ENCODE results near the gene CAMTA1. TPM values are rescaled to one million over a fixed set of nuclear protein-coding genes. Genes with fewer than 3 reads are reported as not detected.

Gene CAMTA1
- total RNA-seq, 2 donors from 2014 or later, result 76.6 to 85.8 TPM

DNA sequence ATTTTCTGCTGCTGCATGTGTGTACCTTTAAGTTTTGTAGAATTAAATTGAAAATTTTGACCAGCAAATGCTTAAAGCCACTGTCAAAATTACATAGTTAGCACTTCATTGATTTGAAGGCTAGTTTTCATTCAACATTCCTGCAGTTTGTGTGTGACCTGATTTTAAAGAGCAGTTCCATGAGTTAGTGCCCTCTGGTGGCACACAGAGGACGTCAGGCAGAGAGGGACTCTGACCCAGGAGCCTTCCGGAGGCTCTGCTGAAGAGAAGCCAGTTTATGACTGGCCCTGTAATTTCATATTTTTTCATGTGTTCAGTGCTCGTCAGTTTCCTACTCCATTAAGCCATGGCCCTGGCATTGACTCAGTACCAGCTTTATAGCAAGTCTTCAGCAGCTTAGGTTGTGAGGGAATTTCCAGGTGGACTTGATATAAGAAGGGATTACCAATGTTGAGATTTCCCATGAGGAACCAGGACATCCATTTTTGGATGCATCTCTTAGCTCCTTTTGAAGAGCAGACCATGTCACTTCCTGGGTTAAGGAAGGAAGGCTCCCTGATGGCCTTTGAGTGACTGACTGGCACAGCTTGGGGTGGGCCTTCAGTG is 104.7 kb downstream of the CAMTA1 start:
- peak; percentile 97 for ATAC-seq

DNA sequence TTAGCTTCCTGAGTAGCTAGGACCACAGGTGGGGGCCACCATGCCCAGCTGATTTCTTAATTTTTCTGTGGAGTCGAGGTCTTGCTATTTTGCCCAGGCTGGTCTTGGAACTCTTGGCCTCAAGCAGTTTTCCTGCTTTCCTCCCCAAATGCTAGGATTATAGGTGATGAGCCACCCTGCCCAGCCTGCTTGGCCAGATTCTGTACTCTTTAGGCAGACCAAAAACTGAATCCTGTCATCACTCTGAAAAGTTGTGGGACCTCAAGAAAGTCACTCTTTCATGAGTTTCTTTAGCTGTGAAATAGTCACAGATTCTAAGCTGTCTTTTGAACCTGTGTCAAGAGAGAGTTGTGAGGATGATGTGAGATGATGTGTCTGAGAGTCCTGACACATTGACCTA is 105.4 kb downstream of the CAMTA1 start:
- intact Hi-C loops (cut with DNase I, micrococcal nuclease), result no loop called here
- ATAC-seq (no peak), DNase-seq (no peak)

More for the DNA sequence above, 104.7 kb downstream of the CAMTA1 start:
- DNase-seq, result peak; percentile 64 to 71
- intact Hi-C loops (cut with DNase I, micrococcal nuclease), result loop anchor here (10.0 kb wide), 1 partner anchor 165 kb away; no protein-coding TSS in a partner anchor

DNA sequence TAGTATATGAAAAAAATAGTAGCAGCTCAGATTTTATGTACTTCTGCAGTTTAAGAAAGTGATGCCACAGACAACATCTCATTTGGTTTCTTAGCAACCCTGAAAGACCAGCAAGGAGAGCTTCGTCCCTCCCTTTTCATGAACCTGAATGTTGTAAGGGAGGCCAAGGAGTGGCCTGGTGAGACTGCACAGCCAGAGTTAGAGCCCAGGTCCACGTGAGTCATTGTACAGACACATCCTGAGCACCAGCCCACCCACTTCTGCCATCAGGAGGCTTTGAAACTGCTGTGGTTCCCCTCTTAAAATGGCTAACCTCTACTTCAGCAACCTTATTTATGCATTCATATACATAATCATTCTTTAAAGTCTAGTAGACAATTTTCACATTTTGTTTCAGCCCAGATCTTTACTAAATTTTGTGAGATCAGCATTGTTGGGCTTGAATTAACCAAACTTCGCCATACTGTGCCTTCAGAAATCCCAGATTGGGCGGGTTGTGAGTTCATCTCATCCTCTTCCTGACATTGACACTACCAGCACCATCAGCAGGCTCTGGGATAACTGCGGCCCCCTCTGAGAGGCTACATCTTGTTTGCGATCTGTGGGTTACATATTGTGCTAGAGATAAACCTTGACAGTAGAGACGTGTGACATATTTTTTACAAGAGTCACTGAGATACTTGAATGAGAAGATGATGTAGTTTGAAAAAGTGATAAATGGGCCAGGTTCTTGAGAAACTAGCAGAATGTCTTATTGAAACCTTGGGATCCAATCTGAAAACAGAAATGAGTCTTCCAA is 106.7 kb downstream of the CAMTA1 start:
- DNase-seq (no peak), ATAC-seq (no peak)
- intact Hi-C loops (cut with DNase I, micrococcal nuclease), result no loop called here

DNA sequence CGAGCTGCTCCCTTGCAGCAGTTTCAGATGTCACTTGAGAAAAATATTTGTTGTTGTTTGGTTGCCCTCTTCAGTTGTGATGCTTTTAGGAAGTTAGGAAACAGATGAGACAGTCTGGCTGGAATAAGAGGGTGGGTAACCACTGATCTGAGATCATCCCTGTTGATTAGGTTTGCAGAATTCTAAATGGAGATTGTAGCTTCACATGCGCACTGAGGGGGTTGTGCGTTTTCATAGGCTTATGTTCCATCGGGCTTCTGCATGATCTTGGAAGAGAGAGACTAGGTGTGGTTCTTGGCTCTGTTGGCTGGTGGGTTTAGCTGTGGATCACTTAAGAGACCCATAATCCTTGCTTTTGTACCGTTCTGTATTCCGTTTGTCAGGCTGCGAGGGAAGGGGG is 108.1 kb downstream of the CAMTA1 start:
- DNase-seq, result no peak
- intact Hi-C loops (cut with DNase I, micrococcal nuclease), result no loop called here
- no peak for ATAC-seq

DNA sequence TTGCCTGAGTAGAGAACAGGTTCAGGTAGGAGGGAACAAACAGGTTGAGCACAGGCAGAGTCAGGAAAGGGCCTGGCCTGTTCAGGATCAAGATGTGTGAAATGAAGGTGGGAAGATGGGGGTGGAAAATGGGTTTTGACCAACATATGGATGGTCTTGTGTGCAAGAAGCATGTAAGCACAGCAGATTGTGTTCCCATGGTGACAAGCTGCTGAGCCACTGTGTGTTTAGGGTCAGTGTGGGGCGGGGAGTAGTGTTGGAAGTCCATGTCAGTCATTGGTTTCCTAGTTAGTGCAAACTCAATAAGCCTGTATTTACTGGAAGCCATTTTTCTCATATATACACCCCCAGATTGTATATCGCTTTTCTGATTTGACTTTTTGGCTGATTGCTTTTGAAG is 111.9 kb downstream of the CAMTA1 start:
- intact Hi-C loops (cut with DNase I, micrococcal nuclease), result no loop called here
- ATAC-seq (no peak), DNase-seq (no peak)

DNA sequence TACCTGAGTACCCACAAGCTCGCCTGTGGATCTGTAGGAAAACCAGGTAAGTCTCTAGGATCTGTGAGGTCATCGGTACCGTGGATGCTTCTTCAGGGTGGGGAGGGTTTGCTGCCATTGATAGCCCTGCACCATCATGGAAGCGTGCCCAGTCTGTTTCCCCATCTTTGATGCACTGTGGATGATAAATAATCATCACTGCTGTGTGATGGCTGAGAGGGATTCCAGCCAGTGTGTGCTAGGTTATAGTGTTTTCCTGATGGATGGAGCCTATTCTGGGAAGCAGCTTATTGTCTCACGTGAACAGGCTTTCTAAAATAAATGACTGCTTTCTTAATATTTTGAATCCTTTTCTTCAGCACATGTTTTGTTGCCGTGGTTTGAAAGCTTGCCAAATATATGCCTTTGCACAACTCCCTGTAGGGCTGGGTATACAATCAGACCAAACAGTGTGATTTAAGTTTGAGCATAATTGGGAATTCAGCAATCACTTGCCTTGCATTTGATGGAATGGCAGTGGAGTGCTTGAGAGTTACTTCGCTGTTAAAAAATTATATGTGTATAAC is 113.8 kb downstream of the CAMTA1 start:
- intact Hi-C loops (cut with DNase I, micrococcal nuclease), result no loop called here
- DNase-seq (no peak), ATAC-seq (peak; percentile 14)

DNA sequence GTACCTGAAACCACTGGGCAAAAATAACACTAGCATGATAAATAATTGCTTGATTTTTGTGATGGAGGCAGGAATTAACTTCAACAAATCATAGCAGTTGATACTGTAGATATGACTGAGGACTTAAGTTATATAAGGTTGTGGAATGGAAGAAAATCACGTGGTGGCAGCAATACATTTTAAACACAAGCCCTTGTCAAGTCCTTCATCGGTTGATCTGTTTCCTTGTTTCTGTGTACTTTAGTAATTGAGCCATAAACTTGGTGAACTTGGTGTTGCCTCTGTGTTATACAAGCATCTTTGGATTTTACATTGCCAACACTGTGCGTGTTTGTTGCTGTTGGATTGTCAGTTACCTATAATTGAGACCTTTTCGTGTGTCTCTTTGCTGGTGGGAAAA is 114.4 kb downstream of the CAMTA1 start:
- ATAC-seq (peak; percentile 97), DNase-seq (no peak)
- intact Hi-C loops (cut with DNase I, micrococcal nuclease), result no loop called here

DNA sequence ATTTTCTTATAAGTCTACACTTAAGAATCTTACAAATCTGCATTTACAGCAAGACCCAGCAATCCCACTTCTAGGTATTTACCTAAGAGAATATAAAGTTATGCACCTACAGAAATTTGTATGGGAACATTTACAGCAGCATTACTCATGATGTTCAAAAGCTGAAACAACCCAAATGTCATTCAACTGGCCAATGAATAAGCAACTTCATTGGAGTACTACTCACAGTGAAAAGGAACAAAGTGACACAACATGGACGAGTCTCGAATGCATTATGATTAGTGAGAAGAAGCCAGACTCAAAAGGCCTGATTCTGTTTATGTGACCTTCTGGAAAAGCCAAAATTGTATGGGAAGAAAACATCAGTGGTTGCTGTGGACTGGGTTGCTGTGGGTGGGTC is 116.9 kb downstream of the CAMTA1 start:
- intact Hi-C loops (cut with DNase I, micrococcal nuclease), result no loop called here
- DNase-seq (no peak), ATAC-seq (no peak)

DNA sequence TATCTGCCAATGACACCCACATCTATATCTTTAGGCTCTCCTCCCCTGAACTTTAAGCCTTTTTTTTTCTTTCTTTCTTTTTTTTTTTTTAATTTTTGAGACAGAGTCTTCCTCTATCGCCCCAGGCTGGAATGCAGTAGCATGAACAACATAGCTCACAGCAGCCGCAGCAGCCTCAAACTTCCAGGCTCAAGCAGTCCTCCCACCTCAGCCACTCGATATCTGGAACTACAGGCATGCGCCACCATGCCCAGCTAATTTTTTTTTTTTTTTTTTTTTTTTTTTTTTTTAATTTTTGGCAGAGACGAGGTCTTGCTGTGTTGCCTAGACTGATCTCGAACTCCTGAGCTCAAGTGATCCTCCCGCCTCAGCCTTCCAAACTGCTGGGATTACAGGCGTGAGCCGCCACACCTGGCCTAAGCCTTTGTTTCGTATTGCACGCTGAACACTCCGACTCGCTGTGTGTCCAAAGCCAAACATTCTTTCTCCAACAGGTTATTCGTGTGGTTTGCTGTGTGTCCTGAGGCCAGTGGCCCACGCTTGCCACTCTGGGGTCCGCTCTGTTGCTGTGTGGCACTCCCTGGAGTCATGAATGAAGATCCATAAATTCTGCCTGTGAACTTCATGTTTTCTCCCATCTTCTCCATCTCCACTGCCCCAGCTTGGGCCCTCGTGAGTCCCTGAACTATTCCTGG is 119.4 kb downstream of the CAMTA1 start:
- intact Hi-C loops (cut with DNase I, micrococcal nuclease), result no loop called here
- DNase-seq, result no peak
- ATAC-seq, result no peak

DNA sequence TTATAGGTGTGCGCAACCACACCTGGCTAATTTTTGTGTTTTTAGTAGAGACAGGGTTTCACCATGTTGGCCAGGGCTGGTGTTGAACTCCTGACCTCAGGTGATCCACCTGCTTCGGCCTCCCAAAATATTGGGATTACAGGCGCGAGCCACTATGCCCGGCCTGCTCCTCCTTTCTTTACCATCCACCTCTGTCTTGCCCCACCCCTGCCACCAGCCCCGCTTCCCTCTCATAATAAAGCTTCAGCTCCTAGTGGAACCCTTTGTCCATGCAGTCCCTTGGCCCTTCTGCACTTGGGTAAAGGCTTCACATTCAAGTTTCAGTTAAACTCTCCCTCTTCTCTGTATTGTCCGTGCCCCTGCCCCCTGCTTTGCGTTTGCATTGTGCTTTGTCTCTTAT is 120.1 kb downstream of the CAMTA1 start:
- DNase-seq (no peak), ATAC-seq (no peak)
- intact Hi-C loops (cut with DNase I, micrococcal nuclease), result no loop called here

DNA sequence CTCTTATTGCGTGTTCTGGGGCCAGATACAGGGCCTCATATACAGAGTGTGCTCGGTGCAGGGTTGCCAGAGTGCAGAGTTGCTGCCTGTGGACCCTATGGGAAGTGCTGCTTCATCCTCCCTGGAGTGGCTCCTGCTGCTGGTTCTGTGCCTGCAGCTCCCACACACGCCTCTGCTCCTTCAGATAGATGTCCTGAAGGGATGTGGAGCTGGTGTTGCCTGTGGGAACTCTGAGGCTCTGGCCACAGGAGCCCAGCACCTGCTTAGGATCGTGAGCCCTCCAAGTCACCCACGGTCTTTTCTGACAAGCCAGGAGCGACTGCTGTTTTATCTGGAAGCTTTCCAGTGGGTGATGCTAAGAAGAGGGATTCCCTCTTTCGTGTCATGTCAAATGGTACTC is 120.5 kb downstream of the CAMTA1 start:
- no peak for ATAC-seq
- DNase-seq, result no peak
- intact Hi-C loops (cut with DNase I, micrococcal nuclease), result no loop called here

DNA sequence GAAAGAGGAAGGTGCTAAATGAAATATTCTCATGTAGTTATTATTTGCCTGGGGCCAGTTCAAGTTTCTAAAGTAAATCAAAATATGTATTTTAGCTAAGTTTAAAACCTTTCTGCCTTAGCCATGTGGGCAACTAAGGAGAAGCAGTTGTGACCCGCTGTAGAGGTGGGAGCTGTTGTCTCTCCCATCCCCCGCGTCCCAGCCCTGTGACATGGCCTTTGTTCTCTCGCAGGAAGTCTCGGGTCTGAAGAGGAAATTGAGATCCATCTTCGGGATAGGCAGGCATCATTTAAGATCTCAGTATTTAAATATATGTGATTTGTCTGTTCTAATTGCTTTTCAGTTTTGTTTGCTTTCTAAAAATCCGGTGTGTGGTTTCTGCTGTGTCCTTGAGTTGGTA is 121.5 kb downstream of the CAMTA1 start:
- ATAC-seq (no peak), DNase-seq (no peak)
- intact Hi-C loops (cut with DNase I, micrococcal nuclease), result no loop called here

DNA sequence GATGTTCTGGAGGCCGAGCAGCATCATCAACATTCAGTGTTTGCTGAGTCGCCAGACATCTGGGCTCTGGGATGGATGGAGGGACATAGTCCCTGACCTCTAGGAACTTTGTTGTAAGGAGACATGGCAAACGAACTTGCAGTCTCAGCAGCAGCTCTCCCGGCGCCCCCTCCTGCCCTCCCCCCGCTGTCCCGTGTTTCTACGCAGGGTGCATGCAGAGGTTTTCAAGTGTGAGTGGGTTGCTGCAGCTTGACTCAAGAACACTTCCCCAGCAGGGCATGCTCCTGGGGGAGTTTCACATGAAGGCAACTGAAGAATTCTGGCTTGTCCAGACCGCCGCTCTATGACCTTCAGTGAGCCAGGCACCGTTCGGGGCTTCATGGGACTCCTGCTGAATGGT is 121.9 kb downstream of the CAMTA1 start:
- no peak for ATAC-seq
- intact Hi-C loops (cut with DNase I, micrococcal nuclease), result no loop called here
- no peak for DNase-seq

DNA sequence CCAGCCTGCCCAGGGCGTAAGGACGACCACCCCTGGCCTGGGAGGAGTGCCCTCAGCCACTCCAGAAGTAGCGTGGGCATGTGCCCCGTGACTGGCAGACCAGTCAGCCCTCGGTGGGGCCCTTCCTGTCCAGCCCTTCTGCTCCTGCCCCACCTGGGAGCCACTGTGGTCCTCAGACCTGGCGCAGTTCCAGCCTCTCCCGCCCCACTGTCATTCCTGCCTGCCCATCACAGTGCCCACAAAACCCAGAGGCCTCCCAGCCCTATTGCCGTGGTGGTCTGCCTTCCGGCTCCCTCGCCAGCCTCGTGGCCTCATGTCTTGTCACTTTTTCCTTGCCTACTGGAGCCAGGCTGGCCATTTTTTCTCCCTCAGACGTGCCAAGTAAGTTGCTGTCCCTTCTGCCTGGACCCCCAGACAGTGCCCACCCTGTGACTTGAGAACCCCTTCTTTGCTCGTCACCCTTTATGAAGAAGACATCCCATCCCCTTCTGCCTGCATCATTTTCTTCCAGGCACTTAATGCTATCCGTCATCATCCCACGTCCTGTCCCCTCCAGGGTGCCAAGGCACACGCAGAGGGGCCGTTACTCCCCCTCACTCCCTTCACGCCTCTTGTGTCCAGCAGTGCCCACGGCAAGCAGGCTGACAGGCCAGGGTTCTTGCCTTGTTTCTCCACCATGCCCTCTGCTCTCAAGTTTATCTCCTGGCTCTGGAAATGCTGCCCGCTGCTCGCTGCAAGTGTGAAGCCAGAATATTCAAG is 122.6 kb downstream of the CAMTA1 start:
- DNase-seq (no peak), ATAC-seq (no peak)
- intact Hi-C loops (cut with DNase I, micrococcal nuclease), result no loop called here

DNA sequence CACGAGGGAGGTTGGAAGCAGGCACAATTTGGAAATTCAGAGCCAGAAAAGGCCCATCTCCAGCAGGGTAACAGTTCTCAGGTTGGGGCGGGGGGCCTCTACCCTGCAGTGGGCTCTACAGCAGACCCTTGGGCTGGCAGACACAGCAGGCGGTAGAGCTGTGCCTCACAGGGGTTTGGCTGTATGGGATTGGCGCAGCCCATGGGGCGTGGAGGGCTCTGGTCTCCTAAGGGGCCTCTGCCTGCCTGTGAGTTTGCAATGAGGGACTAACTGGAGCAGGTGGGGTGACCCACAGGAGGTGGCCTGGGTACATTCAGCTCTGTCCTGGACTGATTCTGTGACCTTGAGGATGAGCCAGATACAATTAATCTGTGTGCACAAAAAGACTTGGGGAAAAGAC is 124.1 kb downstream of the CAMTA1 start:
- intact Hi-C loops (cut with DNase I, micrococcal nuclease), result no loop called here
- no peak for ATAC-seq
- no peak for DNase-seq

DNA sequence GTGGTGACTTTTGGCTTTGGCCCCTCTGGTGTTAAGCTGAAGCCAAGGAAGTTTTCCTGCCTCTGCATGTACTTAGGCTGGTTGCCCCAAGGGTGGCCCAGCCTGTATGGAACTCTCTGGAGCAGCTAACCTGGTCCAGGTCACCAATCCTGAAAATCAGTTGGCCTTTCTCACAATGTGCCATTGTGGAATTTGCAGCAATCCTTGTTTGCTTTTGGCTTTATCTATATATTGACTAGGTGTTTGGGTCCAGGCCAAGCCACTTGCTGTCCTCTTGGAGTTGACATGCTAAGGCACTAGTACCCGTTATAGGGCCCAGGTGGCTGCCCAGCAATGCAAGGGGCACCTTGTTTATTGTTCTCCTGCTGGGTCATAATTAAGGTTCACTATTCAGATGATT is 124.6 kb downstream of the CAMTA1 start:
- intact Hi-C loops (cut with DNase I, micrococcal nuclease), result no loop called here
- DNase-seq (peak; percentile 20 to 37), ATAC-seq (peak; percentile 57)

DNA sequence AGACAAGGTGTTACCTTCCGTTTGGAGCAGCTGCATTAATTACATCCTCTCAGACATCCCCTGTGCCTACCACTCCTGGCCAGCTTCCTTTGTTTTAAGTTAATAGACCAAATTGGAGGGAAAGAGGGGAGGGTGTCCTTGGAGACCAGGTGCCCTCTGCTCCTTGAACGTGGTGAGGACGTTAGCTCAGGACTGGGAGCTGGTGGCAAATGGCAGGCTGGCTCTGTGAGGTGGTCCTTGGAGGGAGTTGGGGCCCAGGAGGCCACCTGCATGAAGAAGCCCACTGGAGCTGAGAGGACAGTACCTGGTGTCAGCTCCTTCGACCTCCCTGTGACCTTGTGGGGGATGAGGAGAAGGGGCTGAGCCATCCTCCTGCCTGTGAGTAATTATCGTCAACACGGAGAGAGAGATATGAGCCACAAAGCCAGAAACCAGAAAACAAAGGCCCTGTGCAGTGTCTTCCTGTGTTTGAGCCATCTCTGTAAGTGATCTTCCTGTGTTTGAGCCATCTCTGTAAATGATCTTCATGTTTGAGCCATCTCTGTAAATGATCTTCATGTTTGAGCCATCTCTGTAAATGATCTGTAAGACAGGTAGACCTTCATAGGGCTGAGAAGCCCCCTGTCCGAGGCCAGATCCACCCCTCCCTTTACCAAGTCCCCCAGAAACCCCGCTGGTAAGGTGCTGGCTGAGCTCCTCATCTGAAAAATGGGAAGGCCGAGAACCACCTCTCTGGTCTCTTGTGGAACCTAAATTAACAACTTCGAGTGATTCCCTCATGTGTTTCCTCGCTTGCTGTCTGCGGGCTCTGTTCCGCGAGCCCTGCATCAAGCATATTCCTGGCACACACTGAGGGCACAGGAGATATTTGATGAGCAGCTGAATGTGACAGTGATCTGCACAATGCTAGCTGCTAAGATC is 126.0 kb downstream of the CAMTA1 start:
- DNase-seq (no peak), ATAC-seq (no peak)
- intact Hi-C loops (cut with DNase I, micrococcal nuclease), result no loop called here

DNA sequence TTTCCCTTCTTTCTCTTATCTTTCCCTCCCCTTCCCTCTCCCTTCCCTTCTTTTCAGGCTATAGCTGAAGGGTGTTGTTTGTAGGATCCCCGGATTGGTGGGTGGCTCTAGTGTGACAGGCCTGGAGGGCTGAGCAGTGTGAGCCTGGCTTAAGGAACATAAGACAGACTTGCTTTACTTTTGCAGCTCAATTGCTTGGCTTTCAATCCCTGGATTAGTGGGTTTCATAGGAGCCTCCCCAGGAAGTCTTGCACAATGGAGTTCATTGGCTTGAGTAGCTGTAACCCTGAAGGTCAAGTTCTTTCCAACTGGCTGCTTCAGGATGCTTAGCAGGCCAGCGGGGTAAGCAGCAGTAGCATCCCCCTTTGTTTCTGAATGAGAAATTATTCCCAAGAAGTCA is 126.7 kb downstream of the CAMTA1 start:
- intact Hi-C loops (cut with DNase I, micrococcal nuclease), result no loop called here
- DNase-seq (no peak), ATAC-seq (no peak)
